ENCODE data around the gene SGTA.
A peak's percentile ranks its signal among the peaks of the same experiment; 100 is the strongest.

Gene SGTA

DNA sequence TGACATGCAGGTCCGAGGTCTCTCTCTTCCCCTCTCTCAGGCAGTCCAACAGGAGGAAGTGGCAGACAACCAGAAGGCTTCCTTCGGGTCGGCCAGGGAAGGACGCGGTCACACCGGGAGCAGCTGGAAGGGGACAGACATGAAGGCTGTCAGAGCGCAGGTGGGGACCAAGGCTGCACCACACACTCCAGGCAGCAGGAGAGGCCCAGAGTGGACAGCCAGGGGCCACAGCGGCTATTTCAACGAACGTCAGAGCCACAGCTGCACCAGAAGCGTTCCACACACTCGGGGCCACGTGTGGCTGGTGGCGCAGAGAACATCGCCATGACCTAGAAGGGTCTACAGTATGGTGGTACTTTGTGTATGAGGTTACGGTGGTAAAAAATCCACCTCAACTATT is 27.3 kb downstream of the SGTA start:
- DNase-seq: no peak

DNA sequence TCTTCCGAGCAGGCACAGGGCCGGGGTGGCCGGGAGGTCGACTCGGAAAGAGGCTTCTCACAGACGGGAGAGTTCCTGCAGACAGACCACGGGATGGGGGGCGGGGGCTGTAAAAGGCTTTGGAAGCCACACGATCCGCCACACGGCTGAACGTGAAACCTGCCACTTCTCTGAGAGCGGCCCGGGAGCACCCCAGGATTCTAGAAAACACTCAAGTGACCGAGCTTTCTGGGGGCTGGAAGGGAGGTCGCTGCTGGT is 27.7 kb downstream of the SGTA start:
- DNase-seq: no peak

GRCh38 chr19:2754659-2755447 is 28.2 kb downstream of the SGTA start:
- no peak for DNase-seq

- DNase-seq: no peak
These were observed 31.6 kb downstream of the SGTA start for GRCh38 chr19:2751438-2751830.

- peak in 5 of 51 donors; percentile 10 to 25 (median 16) for DNase-seq
These were observed 32.1 kb downstream of the SGTA start for GRCh38 chr19:2750808-2751437.

- no peak for DNase-seq
These were observed 35.7 kb downstream of the SGTA start for GRCh38 chr19:2747349-2747748.

DNA sequence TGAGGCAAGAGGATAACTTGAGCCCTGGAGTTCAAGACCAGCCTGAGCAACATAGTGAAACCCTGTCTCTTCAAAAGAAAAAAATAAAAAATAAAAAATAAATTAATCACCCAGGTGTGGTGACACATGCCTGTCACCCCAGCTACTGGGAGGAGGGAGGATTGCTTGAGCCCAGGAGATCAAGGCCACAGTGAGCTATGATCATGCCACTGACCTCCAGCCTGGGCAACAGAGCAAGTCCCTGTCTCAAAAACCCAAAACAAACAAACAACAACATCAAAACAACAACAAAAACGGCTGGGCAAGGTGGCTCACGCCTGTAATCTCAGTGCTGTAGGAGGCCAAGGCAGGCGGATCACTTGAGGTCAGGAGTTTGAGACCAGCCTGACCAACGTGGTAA is 39.0 kb downstream of the SGTA start:
- DNase-seq: no peak

- DNase-seq: peak in 2 of 51 donors; percentile 10 to 37
These were observed 40.0 kb downstream of the SGTA start for GRCh38 chr19:2743099-2743498.

DNA sequence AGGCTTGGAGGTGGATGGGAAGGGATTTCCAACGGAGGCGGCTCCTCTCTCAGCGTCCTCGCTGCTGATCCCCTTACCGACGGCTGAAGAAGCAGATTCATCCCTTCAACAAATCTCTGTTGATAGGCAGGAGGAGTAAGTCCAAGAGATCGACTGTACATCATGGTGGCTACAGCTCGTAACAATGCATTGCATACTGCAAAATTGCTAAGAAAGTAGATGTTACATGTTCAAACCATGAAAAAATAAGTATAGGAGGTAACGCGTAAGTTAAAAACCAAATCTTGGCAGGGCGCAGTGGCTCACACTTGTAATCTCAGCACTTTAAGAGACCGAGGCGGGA is 42.8 kb downstream of the SGTA start:
- DNase-seq: no peak

GRCh38 chr19:2739602-2740313 is 43.3 kb downstream of the SGTA start, which contains the start of gene SLC39A3:
SLC39A3 (minus strand) TSS chr19:2740017; CDS start chr19:2737257, 2,760 bp downstream.
- peak; percentile 73 to 99 (median 94) for DNase-seq

- no peak for DNase-seq
These were observed 46.4 kb downstream of the SGTA start for GRCh38 chr19:2736550-2737190.

DNA sequence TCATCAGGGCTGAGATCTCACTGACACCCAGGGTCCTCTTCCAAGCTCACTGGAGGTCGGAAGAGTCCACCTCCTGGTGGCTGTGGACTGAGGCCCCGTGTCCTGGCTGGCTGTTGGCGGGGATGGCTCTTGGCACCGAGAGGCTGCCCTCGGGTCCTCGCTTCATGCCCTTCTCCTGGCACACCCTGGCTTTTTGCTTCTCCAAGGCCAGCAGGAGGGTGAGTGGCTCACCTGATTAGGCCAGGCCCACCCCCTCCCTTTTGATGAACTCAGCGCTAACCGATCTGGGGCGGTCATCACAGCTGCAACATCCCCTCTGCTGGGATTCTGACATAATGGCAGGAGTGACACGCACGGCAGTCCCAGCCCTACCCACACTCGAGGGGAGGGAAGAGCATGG is 47.7 kb downstream of the SGTA start:
- DNase-seq: no peak

GRCh38 chr19:2734589-2735288 is 48.3 kb downstream of the SGTA start:
- no peak for DNase-seq

DNA sequence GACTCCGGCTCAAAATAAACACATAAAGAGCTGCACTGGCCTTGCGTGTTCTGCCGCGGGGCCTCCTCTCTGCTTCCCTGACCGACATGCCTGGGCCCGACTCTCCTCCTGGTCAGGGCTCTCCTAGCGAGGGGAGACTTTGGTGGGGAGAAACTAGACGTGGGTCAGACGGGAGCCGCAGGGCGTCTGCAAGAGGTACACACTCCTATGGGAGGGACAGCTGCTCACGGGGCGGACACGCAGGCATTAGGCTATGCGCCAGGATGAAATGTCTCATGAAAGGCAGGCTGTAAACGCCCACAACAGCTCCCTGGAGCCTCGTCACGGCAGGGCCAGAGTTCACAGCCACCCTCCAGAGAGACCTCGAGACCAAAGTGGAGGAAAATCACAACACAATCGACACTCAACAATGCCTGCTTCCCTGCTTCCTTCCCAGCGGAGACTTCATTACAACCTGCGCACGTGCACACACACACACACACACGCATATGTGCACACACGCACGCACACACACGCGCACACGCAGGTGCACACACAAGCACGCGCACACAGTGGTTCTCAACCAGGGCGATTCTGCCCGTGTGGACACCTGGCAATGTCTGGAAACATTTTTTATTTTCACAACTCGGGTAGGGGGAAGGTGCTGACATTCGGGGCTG is 49.0 kb downstream of the SGTA start:
- DNase-seq: peak in 1 of 51 donors; percentile 10

GRCh38 chr19:2732883-2733282 is 50.2 kb downstream of the SGTA start:
- DNase-seq: no peak

DNA sequence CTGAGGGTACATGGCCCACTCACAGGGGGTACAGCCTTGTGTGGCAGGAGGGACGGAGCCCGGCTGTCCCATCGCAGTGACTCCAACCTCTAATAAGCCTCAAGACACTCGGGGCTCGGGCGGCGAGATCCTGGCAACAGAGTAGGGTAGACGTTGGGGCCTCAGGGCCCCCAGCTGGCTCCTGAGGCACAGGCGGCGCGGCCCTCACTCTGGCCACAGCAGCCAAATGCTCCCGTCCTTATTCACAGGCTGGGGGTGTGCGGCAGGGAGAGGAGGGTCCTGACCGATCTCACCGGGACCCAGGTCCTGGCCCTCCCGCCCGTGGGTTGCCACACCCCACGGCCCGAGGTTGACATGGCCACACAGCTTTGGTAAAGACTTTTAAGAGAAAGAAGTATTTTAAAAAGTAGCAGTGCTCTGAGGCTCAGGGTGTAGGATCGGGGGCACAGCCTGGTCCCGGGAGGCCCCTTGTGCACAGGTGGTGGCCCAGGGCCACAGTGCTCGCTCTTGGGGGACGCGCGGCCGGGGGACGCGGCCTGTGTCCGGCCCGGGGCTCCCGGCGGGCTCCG is 50.8 kb downstream of the SGTA start:
- no peak for DNase-seq

- peak in 1 of 51 donors; percentile 12 for DNase-seq
These were observed 51.7 kb downstream of the SGTA start for GRCh38 chr19:2731181-2731995.

GRCh38 chr19:2729943-2730818 is 52.9 kb downstream of the SGTA start:
- no peak for DNase-seq
